ENCODE measurements around the gene TMEM178B. TPM values are rescaled to one million over a fixed set of nuclear protein-coding genes. Genes with fewer than 3 reads are reported as not detected.

The TMEM178B gene
- total and polyA plus RNA-seq, 2 of the 4 experiments (the other 2 are of a cell fraction): under 0.01 to 0.05 TPM

GRCh38 chr7:141323826-141324225 lies 250.0 kb downstream of the TMEM178B start:
- no peak overlapping the region for H2AFZ ChIP-seq (replicated peaks; ENCODE audit: low read length, poor library complexity)
- no peak overlapping the region for H2BK15ac ChIP-seq (ENCODE audit: low read depth, low read length)
- H2AK9ac ChIP-seq (replicated peaks; ENCODE audit: low read depth, low read length, poor library complexity): no peak overlapping the region
- TF ChIP-seq CEBPB (IDR thresholded peaks at IDR 0.05; ENCODE audit: low read depth, low read length): no peak
- no peak for TF ChIP-seq ELK1 (IDR thresholded peaks at IDR 0.05; ENCODE audit: borderline replicate concordance, low read depth, low read length)
- TF ChIP-seq MAZ (IDR thresholded peaks at IDR 0.05; ENCODE audit: borderline replicate concordance, low read depth, low read length): no peak
- TF ChIP-seq NFE2L2 (IDR thresholded peaks at IDR 0.05; ENCODE audit: low read depth, low read length): no peak
- no peak for TF ChIP-seq RCOR1 (IDR thresholded peaks at IDR 0.05; ENCODE audit: insufficient replicate concordance, low read length)
- no peak for TF ChIP-seq RAD21 (IDR thresholded peaks at IDR 0.05; ENCODE audit: low read length)
- TF ChIP-seq CTCF (conservative IDR thresholded peaks at IDR 0.05; ENCODE audit: low read depth, low read length): no peak
- TF ChIP-seq MXI1 (IDR thresholded peaks at IDR 0.05; ENCODE audit: borderline replicate concordance, low read depth, low read length): no peak
- TF ChIP-seq SMC3 (IDR thresholded peaks at IDR 0.05; ENCODE audit: low read depth, low read length): no peak
- TF ChIP-seq RFX5 (IDR thresholded peaks at IDR 0.05; ENCODE audit: low read depth, low read length): no peak
- TF ChIP-seq POLR2A (IDR thresholded peaks at IDR 0.05; ENCODE audit: low read depth, low read length): no peak
- no peak for TF ChIP-seq MAFK (IDR thresholded peaks at IDR 0.05; ENCODE audit: low read depth, low read length)
- TF ChIP-seq FOS (IDR thresholded peaks at IDR 0.05; ENCODE audit: low read depth, low read length): no peak
- no peak for TF ChIP-seq USF2 (IDR thresholded peaks at IDR 0.05; ENCODE audit: low read depth, low read length)
- TF ChIP-seq CHD1 (IDR thresholded peaks at IDR 0.05; ENCODE audit: low read depth, low read length): no peak
- no peak for TF ChIP-seq BHLHE40 (IDR thresholded peaks at IDR 0.05; ENCODE audit: low read depth, low read length)
- dilution Hi-C loops (cut with HindIII; ENCODE audit: low sequenced_read_pairs, unreplicated experiment) (no loop called here), intact Hi-C loops (cut with micrococcal nuclease) (no loop called here), in situ Hi-C loops (cut with MboI; ENCODE audit: low sequenced_read_pairs) (no loop called here)
- H3K4me3 ChIP-seq (ENCODE audit: insufficient read depth, low read depth, low read length): no peak overlapping the region
- H3K36me3 ChIP-seq (ENCODE audit: control insufficient read depth, insufficient read depth, low read length): no peaks in the 10 kb centered on the region
- H2AK5ac ChIP-seq (ENCODE audit: low read depth, low read length): no peak overlapping the region
- no peak overlapping the region for H3K23ac ChIP-seq (ENCODE audit: low read depth, low read length)
- ATAC-seq (ENCODE audit: low read depth) (no peak), DNase-seq (no peak)
- H3K18ac ChIP-seq (ENCODE audit: low read depth, low read length): no peak overlapping the region
- no peak overlapping the region for H2BK120ac ChIP-seq (ENCODE audit: low read depth, low read length)
- H3K4me2 ChIP-seq (ENCODE audit: low read depth, low read length): no peak overlapping the region
- 38% methylated on average over 4 of the region's 4 CpGs; no CpG with 5 or more reads in 1 of the 2 experiments for WGBS, 2 experiments (ENCODE audit: extremely low coverage in 2 of 2, insufficient read length in 1 of 2)
- H3K9me3 ChIP-seq (ENCODE audit: control insufficient read depth, insufficient read depth, low read length): peaks cover 14% of the 10 kb centered on the region; the same call in 1 of the 2 replicates
- no peak overlapping the region for H4K91ac ChIP-seq (ENCODE audit: insufficient read depth, low read depth, low read length)
- H3K9me1 ChIP-seq (ENCODE audit: insufficient read depth, low read length): no peaks in the 10 kb centered on the region
- H4K5ac ChIP-seq (ENCODE audit: low read depth, low read length): no peak overlapping the region
- no peak overlapping the region for H3K9ac ChIP-seq (ENCODE audit: low read depth, low read length)
- H3K79me1 ChIP-seq (ENCODE audit: low read depth in 1 of 2, low read length in 2 of 2): no peaks in the 10 kb centered on the region
- H3K4ac ChIP-seq (ENCODE audit: low read depth, low read length): no peak overlapping the region
- no peak overlapping the region for H2BK5ac ChIP-seq (ENCODE audit: low read depth, low read length, poor library complexity, severe bottlenecking)
- H4K20me1 ChIP-seq (ENCODE audit: insufficient read depth, low read length): no peaks in the 10 kb centered on the region
- CTCF ChIA-PET: no interaction called here
- H3K4me1 ChIP-seq (ENCODE audit: control insufficient read depth, insufficient read depth, low read length): no peaks in the 10 kb centered on the region
- H2BK20ac ChIP-seq (ENCODE audit: low read depth, low read length): no peak overlapping the region
- no peaks in the 10 kb centered on the region for H3K27me3 ChIP-seq (ENCODE audit: control insufficient read depth, insufficient read depth, low read length)
- no peak overlapping the region for H3K27ac ChIP-seq (ENCODE audit: insufficient read depth, low read length)
- POLR2A ChIA-PET (ENCODE audit: unreplicated experiment): no interaction called here
- no peak overlapping the region for H3K14ac ChIP-seq (replicated peaks; ENCODE audit: low read depth, low read length)
- no peak overlapping the region for H4K8ac ChIP-seq (ENCODE audit: low read depth in 2 of 2, low read length in 2 of 2)
- no TSS peak for BruUV-seq (replicated peaks)
- no peak overlapping the region for H3K56ac ChIP-seq (ENCODE audit: extremely low read depth, insufficient read depth, low read length)

Data from IMR-90 (cell line).